HepG2 (cell line): ENCODE results near the gene USP24. TPM values are rescaled to one million over a fixed set of nuclear protein-coding genes. Genes with fewer than 3 reads are reported as not detected.
A peak's percentile ranks its signal among the peaks of the same experiment; 100 is the strongest.

Experiments used
- ATAC-seq: fragments of 200-7000 bp; cut with Tn5 transposase; 3 replicates; pipeline ENCODE4 v1.9.1; 2020; ENCODE audit warnings: mild to moderate bottlenecking, moderate library complexity
- BruUV-seq: library from RNA; stranded (reverse); fragments of 400-500 nt; replicated peaks from 2 replicates; lab custom pipeline; 2021; lab: Mats Ljungman, UMichigan
- CTCF ChIA-PET: fragments of 300-600 bp; formaldehyde crosslinking; extraction: SDS; loops from one replicate; lab custom pipeline; 2021; ENCODE audit warnings: low total read pairs, inconsistent platforms, low intra/inter-chr PET ratio; lab: Yijun Ruan, JAX
- POLR2A ChIA-PET: fragments of 350-600 bp; sonication (Branson Sonifier 250); formaldehyde crosslinking; loops from one replicate; lab custom pipeline; 2020; ENCODE audit warnings: antibody characterized with exemption, inconsistent platforms; lab: Yijun Ruan, JAX
- DNase-seq: peaks from one replicate; pipeline ENCODE4 v3.0.0-alpha.2; 2015; ENCODE audit warnings: low spot score
- FAIRE-seq: peaks from 3 replicates; lab custom pipeline; 2011; peaks lifted over from hg19 to GRCh38; lab: Jason Lieb, UNC
- H2AFZ ChIP-seq: one replicate; pipeline ENCODE4 v1.6.1; 2011; ENCODE audit warnings: low read length, inconsistent platforms
- H3K27ac ChIP-seq: fragments of 300-600 bp; 3 replicates; pipeline ENCODE4 v1.8.0; 2011; ENCODE audit warnings: mixed run types, mild to moderate bottlenecking, mixed read lengths, low read length, inconsistent platforms; ENCODE audit not compliant: insufficient read depth; ENCODE audit errors: extremely low read length
- H3K27me3 ChIP-seq, 2 experiments: fragments of 200-600 bp in 1 of 2; 2 replicates in 1 of 2; 3 replicates in 1 of 2; pipeline versions ENCODE4 v1.6.0 to v1.8.0; 2011; ENCODE audit warnings: low read length in 2 of 2, mild to moderate bottlenecking in 2 of 2, moderate library complexity in 2 of 2, inconsistent platforms in 1 of 2; ENCODE audit not compliant: insufficient read depth in 2 of 2, control insufficient read depth in 1 of 2
- H3K36me3 ChIP-seq, 2 experiments: fragments of 200-600 bp in 1 of 2; replicated peaks in 1 of 2; 2 replicates in 1 of 2; 3 replicates in 1 of 2; pipeline versions ENCODE4 v1.5.1 to v1.8.0; 2011; ENCODE audit warnings: low read length in 2 of 2, inconsistent platforms in 1 of 2; ENCODE audit not compliant: insufficient read depth in 2 of 2, control insufficient read depth in 1 of 2
- H3K4me1 ChIP-seq: 2 replicates; pipeline ENCODE4 v1.5.1; 2012; ENCODE audit warnings: low read length, inconsistent platforms; ENCODE audit not compliant: insufficient read depth
- H3K4me2 ChIP-seq: 2 replicates; pipeline ENCODE4 v1.6.0; 2011; ENCODE audit warnings: low read depth, low read length, inconsistent platforms
- H3K4me3 ChIP-seq, 3 experiments: fragments of 200-600 bp in 1 of 3; sonication (generic), shearing (Covaris generic) in 1 of 3; replicated peaks in 1 of 3; 2 replicates each; pipeline ENCODE4 v1.5.1; 2011 to 2016; ENCODE audit warnings: low read length in 3 of 3, inconsistent platforms in 2 of 3, low read depth in 2 of 3, mild to moderate bottlenecking in 2 of 3, control low read depth in 1 of 3, mixed read lengths in 1 of 3; ENCODE audit not compliant: insufficient read depth in 1 of 3
- H3K79me2 ChIP-seq: one replicate; pipeline ENCODE4 v1.6.1; 2011; ENCODE audit warnings: low read length, inconsistent platforms; ENCODE audit not compliant: insufficient read depth
- H3K9ac ChIP-seq: 2 replicates; pipeline ENCODE4 v1.6.0; 2011; ENCODE audit warnings: mild to moderate bottlenecking, low read depth, low read length, inconsistent platforms; ENCODE audit not compliant: insufficient read depth
- H3K9me3 ChIP-seq: 2 replicates; pipeline ENCODE4 v1.5.1; 2012; ENCODE audit warnings: mild to moderate bottlenecking, low read length
- H4K20me1 ChIP-seq: 2 replicates; pipeline ENCODE4 v1.6.0; 2011; ENCODE audit warnings: inconsistent platforms, mild to moderate bottlenecking, low read length, moderate library complexity; ENCODE audit not compliant: insufficient read depth
- ARID5B ChIP-seq: IDR thresholded peaks from 2 replicates; pipeline ENCODE4 v1.4.0; 2020; ENCODE audit warnings: mild to moderate bottlenecking, missing genetic modification reagents
- NONO ChIP-seq, 2 experiments: fragments of 450-650 bp in 1 of 2; sonication (generic) in 1 of 2; formaldehyde crosslinking in 1 of 2; IDR thresholded peaks in 1 of 2; conservative IDR thresholded peaks in 1 of 2; 2 replicates each; pipeline versions ENCODE4 v1.6.1 to v1.8.0; 2017 to 2022; ENCODE audit warnings: mild to moderate bottlenecking in 1 of 2, missing genetic modification reagents in 1 of 2, moderate library complexity in 1 of 2
- NR2F6 ChIP-seq, 2 experiments: IDR thresholded peaks; 2 replicates each; pipeline ENCODE4 v1.6.1; 2016; ENCODE audit warnings: antibody characterized with exemption in 1 of 2, mild to moderate bottlenecking in 1 of 2
- PAWR ChIP-seq: sonication (generic); formaldehyde crosslinking; IDR thresholded peaks from 2 replicates; pipeline ENCODE4 v1.4.0; 2020; ENCODE audit warnings: missing genetic modification reagents, mild to moderate bottlenecking, borderline replicate concordance
- PCBP2 ChIP-seq: fragments of 200-400 bp; formaldehyde crosslinking; optimal IDR thresholded peaks from 2 replicates; pipeline ENCODE3; 2018; ENCODE audit warnings: low read length, low read depth; ENCODE audit not compliant: poor library complexity, severe bottlenecking
- POLR2A ChIP-seq, 2 experiments: IDR thresholded peaks; 2 replicates each; pipeline ENCODE4 v1.6.1; 2011; ENCODE audit warnings: low read depth in 2 of 2, low read length in 2 of 2, mild to moderate bottlenecking in 1 of 2, moderate library complexity in 1 of 2; ENCODE audit not compliant: insufficient read depth in 1 of 2
- RARA ChIP-seq: IDR thresholded peaks from 2 replicates; pipeline ENCODE4 v1.6.1; 2016; ENCODE audit warnings: missing genetic modification reagents, missing compliant biosample characterization
- RXRA ChIP-seq: sonication (generic); formaldehyde crosslinking; IDR thresholded peaks from 2 replicates; pipeline ENCODE4 v1.5.1; 2020; ENCODE audit warnings: missing genetic modification reagents
- TEAD3 ChIP-seq: optimal IDR thresholded peaks from 2 replicates; pipeline ENCODE3; 2016; ENCODE audit warnings: borderline replicate concordance
- ZNF543 ChIP-seq: sonication (generic); formaldehyde crosslinking; IDR thresholded peaks from 2 replicates; pipeline ENCODE4 v1.4.0; 2020; ENCODE audit warnings: mild to moderate bottlenecking, missing genetic modification reagents
- WGBS: methylation state at CpG from one replicate; pipeline ENCODE4 v1.1.6; 2017; ENCODE audit warnings: low lambda C conversion rate; 5-methylcytosine and 5-hydroxymethylcytosine counted together
- in situ Hi-C: cut with HindIII; loops from 2 replicates; pipeline ENCODE4 v1.10.0; 2017; ENCODE audit warnings: low pct_unique_long_range_greater_than_20kb; ENCODE audit not compliant: extremely low pct_ligation_motif_present
- intact Hi-C: fragments of 100-400 bp; cut with micrococcal nuclease; formaldehyde crosslinking; loops from one replicate; pipeline ENCODE4 v1.10.0; 2022; ENCODE audit not compliant: unreplicated experiment
- polyA plus RNA-seq, 8 experiments: library from polyadenylated mRNA; depleted of rRNA in 3 of 8; stranded (reverse) in 7 of 8; unstranded in 1 of 8; fragments of >200 nt; fragmentation: Illumina TruSeq in 4 of 8; extraction: Trizol in 4 of 8; gene quantifications; 2 replicates each; pipeline versions ENCODE4 v1.2.1 to v1.2.3, GENCODE V29; 2011 to 2016; ENCODE audit warnings: low read depth in 4 of 8, missing spikeins in 1 of 8, mixed read lengths in 1 of 8; ENCODE audit not compliant: insufficient read depth in 1 of 8
- total RNA-seq, 5 experiments: library from RNA; depleted of rRNA; stranded (reverse); fragments of >200 nt; fragmentation: Illumina TruSeq; extraction: Trizol; gene quantifications; 2 replicates each; pipeline ENCODE4 v1.2.3, GENCODE V29; 2016; ENCODE audit warnings: low read depth in 1 of 5
- TF ChIP-seq, protein P1 (sequence below): sonication (generic); formaldehyde crosslinking; IDR thresholded peaks from 2 replicates; pipeline ENCODE4 v1.5.0; 2020; ENCODE audit warnings: missing genetic modification reagents

USP24 gene
- total and polyA plus RNA-seq, 2 of the 13 experiments (the other 11 are each of a cell fraction or from before 2014, with no cell fraction given), result 18.8 to 47.6 TPM

GRCh38 chr1:55046871-55047270, 168.3 kb downstream of the USP24 start (continued):
- TF ChIP-seq NR2F6 (IDR thresholded peaks at IDR 0.05) (no peak), NR2F6 (CRISPR knock-in tag; IDR thresholded peaks at IDR 0.05) (no peak)

DNA sequence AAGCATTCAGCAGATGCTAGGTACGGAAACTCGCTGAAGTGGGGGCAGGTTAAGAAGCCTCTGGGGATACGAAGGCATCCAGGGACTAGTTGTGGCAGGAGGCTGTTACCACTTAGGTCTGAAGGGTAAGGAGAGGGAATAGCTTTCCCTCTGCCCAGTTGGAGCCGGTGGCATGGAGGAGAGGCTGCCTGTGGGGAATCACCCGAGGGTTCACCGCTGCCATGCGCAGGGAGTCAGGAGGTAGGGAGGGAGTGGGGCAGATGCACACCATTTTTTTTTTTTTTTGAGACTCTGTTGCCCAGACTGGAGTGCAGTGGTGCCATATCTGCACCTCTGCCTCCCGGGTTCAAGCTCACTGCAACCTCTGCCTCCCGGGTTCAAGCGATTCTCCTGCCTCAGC, 169.7 kb downstream of the USP24 start:
- over 99% methylated on average over 10 of the region's 10 CpGs for WGBS
- FAIRE-seq (no peak), DNase-seq (no peak), ATAC-seq (no peak)
- Histone ChIP-seq H3K79me2 (peaks cover 70% of the 10 kb centered on the region), H3K9me3 (no peaks in the 10 kb centered on the region), H3K4me1 (peaks cover 46% of the 10 kb centered on the region), H2AFZ (no peak overlapping the region), H3K36me3 (peaks cover 17 to 58% of the 10 kb centered on the region in 2 experiments), H4K20me1 (peaks cover 60% of the 10 kb centered on the region), H3K4me2 (no peak overlapping the region), H3K4me3 (no peak overlapping the region), H3K9ac (no peak overlapping the region), H3K27me3 (no peaks in the 10 kb centered on the region), H3K27ac (no peak overlapping the region)
- intact Hi-C loops, result no loop called here
- no TSS peak for BruUV-seq
- POLR2A ChIA-PET, result no interaction called here
- CTCF ChIA-PET, result no interaction called here
- in situ Hi-C loops, result no loop called here
- TF ChIP-seq POLR2A (IDR thresholded peaks at IDR 0.05; ENCODE audit: insufficient read depth in 1 of 2, low read depth in 2 of 2, low read length in 2 of 2), result no peak

DNA sequence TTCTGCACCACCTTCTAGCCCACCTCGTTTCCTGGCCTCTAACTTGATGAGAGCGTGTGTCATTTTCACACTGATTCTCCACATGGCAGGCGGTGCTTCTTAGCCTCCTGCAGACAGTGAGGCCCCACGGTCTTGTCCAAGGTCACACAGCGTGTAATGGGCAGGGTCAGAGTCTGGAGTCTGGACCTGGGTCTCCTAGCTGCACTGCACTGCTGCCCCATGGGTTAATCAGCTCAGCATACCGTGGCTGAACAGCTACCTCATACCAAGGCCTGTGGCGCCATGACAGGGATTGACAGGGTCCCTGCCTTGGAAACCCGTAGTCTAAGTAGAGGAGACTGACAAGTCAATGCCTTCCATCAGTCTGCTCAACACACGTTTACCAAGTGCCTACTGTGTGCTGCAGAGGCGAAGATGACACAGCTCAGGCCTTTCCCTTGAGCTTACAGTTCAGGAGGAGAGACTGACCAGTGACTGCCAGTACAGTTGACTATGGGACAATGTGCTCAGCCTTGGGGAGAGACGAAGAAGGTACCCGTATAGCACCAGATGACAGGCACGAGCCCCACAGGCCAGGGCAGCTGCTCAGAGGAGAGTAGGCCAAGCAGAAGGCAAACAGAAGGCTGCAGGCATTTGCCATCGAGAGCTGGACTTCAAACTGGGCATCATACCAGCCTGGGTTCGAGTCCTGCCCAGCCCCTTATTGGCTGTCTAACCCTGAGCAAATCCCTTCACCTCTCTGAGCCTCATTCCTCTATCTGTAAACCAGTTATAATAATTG, 170.4 kb downstream of the USP24 start:
- no peak overlapping the region for H3K9ac ChIP-seq
- H3K4me3 ChIP-seq, result peak overlapping the region in 1 of 3 experiments; percentile 20; a peak in 1 of 6 replicates
- ChIA-PET POLR2A (no interaction called here), CTCF (no interaction called here)
- no peaks in the 10 kb centered on the region for H3K27me3 ChIP-seq
- DNase-seq, result no peak
- H3K9me3 ChIP-seq, result no peaks in the 10 kb centered on the region
- intact Hi-C loops (no loop called here), in situ Hi-C loops (no loop called here)
- peaks cover 14 to 55% of the 10 kb centered on the region in 2 experiments for H3K36me3 ChIP-seq
- peak; percentile 26 for ATAC-seq
- no peak for FAIRE-seq
- peaks cover 76% of the 10 kb centered on the region for H3K79me2 ChIP-seq
- H3K4me1 ChIP-seq, result peaks cover 46% of the 10 kb centered on the region
- no peak overlapping the region for H2AFZ ChIP-seq
- 80% methylated on average over 10 of the region's 15 CpGs for WGBS
- H4K20me1 ChIP-seq, result peaks cover 56% of the 10 kb centered on the region
- BruUV-seq, result no TSS peak
- H3K27ac ChIP-seq, result no peak overlapping the region
- no peak overlapping the region for H3K4me2 ChIP-seq
- peak; percentile 61; the same call in 1 of the 2 replicates for TF ChIP-seq RXRA (CRISPR knock-in tag)
- no peak for TF ChIP-seq NONO (IDR thresholded peaks at IDR 0.05)
- peak; percentile 52 for TF ChIP-seq NONO (CRISPR knock-in tag; conservative IDR thresholded peaks at IDR 0.05)
- peak; percentile 55 for TF ChIP-seq TEAD3 (CRISPR knock-in tag)
- no peak for TF ChIP-seq PCBP2
- TF ChIP-seq RARA (CRISPR knock-in tag), result peak; percentile 78
- TF ChIP-seq PAWR (CRISPR knock-in tag), result no peak
- TF ChIP-seq, protein P1, sequence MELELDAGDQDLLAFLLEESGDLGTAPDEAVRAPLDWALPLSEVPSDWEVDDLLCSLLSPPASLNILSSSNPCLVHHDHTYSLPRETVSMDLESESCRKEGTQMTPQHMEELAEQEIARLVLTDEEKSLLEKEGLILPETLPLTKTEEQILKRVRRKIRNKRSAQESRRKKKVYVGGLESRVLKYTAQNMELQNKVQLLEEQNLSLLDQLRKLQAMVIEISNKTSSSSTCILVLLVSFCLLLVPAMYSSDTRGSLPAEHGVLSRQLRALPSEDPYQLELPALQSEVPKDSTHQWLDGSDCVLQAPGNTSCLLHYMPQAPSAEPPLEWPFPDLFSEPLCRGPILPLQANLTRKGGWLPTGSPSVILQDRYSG, result no peak
- TF ChIP-seq ZNF543, result no peak
- no peak; the same call in 1 of the 2 replicates for TF ChIP-seq ARID5B (CRISPR knock-in tag)
